ENCODE data around the gene HEYL. TPM values are rescaled to one million over a fixed set of nuclear protein-coding genes. Genes with fewer than 3 reads are reported as not detected.

The HEYL gene
- total RNA-seq, 1 donor from 2014 or later, result 1.1 TPM

DNA sequence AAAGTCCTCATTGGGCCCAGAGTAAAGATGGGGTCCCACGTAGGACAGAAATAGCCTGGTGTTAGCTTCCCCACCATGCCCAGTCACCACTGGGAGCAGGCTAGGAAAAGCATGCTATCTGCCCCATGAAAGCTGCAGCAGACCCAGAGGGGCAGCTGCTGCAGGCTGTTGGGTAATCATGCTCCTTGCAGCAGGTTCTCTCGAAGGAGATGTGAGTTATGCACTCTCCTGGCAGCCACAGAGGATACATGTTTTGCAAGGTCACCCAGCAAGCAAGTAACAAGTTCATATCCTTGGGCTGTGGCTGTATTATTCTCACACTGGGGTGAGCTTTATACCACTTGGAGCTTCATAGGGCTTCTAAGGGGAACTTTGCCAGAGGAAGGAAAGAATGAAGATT is 9.1 kb upstream of the HEYL start:
- no peak overlapping the region for H3K4me3 ChIP-seq (ENCODE audit: insufficient read depth, low read depth, low read length)
- H3K4me2 ChIP-seq (ENCODE audit: low read length), result no peak overlapping the region
- no peaks in the 10 kb centered on the region for H3K36me3 Mint-ChIP-seq (ENCODE audit: low read depth, unreplicated experiment)
- no peaks in the 10 kb centered on the region for H3K27me3 ChIP-seq (ENCODE audit: insufficient read depth, low read length)
- peaks cover 43% of the 10 kb centered on the region for H3K27me3 Mint-ChIP-seq (ENCODE audit: low read depth, unreplicated experiment)
- peaks cover 5% of the 10 kb centered on the region for H3K4me1 Mint-ChIP-seq (ENCODE audit: low read depth, unreplicated experiment)
- H3K4me1 ChIP-seq (ENCODE audit: insufficient read depth, low read length), result no peaks in the 10 kb centered on the region
- DNase-seq (ENCODE audit: low read depth) (no peak), FAIRE-seq (no peak)
- no peaks in the 10 kb centered on the region for H3K9me3 ChIP-seq (ENCODE audit: insufficient read depth, low read depth, low read length)
- H3K27ac ChIP-seq (ENCODE audit: low read depth, low read length), result no peak overlapping the region
- no peaks in the 10 kb centered on the region for H3K79me2 ChIP-seq (ENCODE audit: insufficient read depth, low read length)
- peaks cover 4% of the 10 kb centered on the region for H3K9me3 Mint-ChIP-seq (ENCODE audit: unreplicated experiment)
- no peaks in the 10 kb centered on the region for H4K20me1 ChIP-seq (ENCODE audit: insufficient read depth, low read length)
- no peak overlapping the region for H3K4me3 Mint-ChIP-seq (ENCODE audit: unreplicated experiment)
- no peaks in the 10 kb centered on the region for H3K36me3 ChIP-seq (ENCODE audit: insufficient read depth, low read length)
- no peak overlapping the region for H3K9ac ChIP-seq (ENCODE audit: low read length)
- TF ChIP-seq EZH2 (IDR thresholded peaks at IDR 0.05; ENCODE audit: insufficient read depth, low read length), result no peak
- TF ChIP-seq CTCF (IDR thresholded peaks at IDR 0.05; ENCODE audit: insufficient read depth, low read depth, low read length), result no peak
- no peak overlapping the region for H2AFZ ChIP-seq (ENCODE audit: low read depth, low read length)
- no peak overlapping the region for H3K27ac Mint-ChIP-seq (ENCODE audit: unreplicated experiment)

- Mint-ChIP-seq H3K4me3 (ENCODE audit: unreplicated experiment) (no peak overlapping the region), H3K27me3 (ENCODE audit: low read depth, unreplicated experiment) (peaks cover 36% of the 10 kb centered on the region), H3K36me3 (ENCODE audit: low read depth, unreplicated experiment) (no peaks in the 10 kb centered on the region), H3K27ac (ENCODE audit: unreplicated experiment) (peak overlapping the region; percentile 53), H3K9me3 (ENCODE audit: unreplicated experiment) (peaks cover 4% of the 10 kb centered on the region), H3K4me1 (ENCODE audit: low read depth, unreplicated experiment) (peaks cover 9% of the 10 kb centered on the region)
- DNase-seq (ENCODE audit: low read depth) (no peak), FAIRE-seq (no peak)
- no peak overlapping the region for H3K27ac ChIP-seq (ENCODE audit: low read depth, low read length)
- no peak overlapping the region for H3K4me3 ChIP-seq (ENCODE audit: insufficient read depth, low read depth, low read length)
- H3K4me1 ChIP-seq (ENCODE audit: insufficient read depth, low read length), result peaks cover 5% of the 10 kb centered on the region
- H3K9me3 ChIP-seq (ENCODE audit: insufficient read depth, low read depth, low read length), result no peaks in the 10 kb centered on the region
- H3K4me2 ChIP-seq (ENCODE audit: low read length), result no peak overlapping the region
- H3K36me3 ChIP-seq (ENCODE audit: insufficient read depth, low read length), result no peaks in the 10 kb centered on the region
- H4K20me1 ChIP-seq (ENCODE audit: insufficient read depth, low read length), result no peaks in the 10 kb centered on the region
- TF ChIP-seq CTCF (IDR thresholded peaks at IDR 0.05; ENCODE audit: insufficient read depth, low read depth, low read length) (no peak), EZH2 (IDR thresholded peaks at IDR 0.05; ENCODE audit: insufficient read depth, low read length) (no peak)
- no peak overlapping the region for H3K9ac ChIP-seq (ENCODE audit: low read length)
- H3K27me3 ChIP-seq (ENCODE audit: insufficient read depth, low read length), result no peaks in the 10 kb centered on the region
- H3K79me2 ChIP-seq (ENCODE audit: insufficient read depth, low read length), result no peaks in the 10 kb centered on the region
- no peak overlapping the region for H2AFZ ChIP-seq (ENCODE audit: low read depth, low read length)
Observed at GRCh38 chr1:39647247-39647646, 7.8 kb upstream of the HEYL start.

DNA sequence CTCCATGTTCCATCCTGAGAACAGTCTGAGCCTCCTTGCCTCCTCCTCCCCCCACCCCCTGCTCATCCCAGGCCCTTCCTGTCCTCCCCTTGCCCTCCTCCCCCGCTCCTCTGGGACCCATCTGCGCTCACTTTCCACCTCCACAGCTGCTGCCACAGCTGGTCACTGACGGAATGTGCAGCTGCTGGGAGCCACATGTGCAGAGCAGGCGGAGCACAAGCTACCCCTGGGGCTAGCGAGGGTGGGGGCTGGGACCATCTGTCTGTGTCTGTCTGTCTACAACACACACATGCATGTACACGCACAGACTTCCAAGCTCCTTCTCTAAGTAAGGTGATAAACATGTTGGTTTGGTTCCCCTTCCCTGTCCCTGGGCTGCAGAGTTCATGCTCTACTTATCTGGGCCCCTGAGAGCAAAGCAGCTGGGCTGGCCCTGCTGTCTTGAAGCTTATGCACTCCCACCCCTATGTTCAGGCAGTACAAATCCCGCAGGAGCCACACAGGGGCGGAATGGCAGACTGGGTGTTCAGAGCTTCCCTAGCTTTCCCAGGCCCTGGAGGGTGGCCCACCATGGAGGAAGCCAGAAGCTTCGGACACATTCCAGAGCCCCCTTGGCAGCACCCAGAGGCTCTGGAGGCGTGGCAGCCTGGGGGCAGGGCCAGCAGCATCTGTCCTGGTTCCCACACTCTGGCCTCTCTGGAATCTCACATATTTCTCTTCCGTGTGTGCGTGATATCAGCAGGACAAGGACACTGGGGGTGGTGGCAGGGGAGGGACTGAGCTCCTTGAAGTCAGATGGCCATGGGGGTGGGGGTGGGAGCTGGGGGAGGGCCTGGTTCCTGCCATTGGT is 7.0 kb upstream of the HEYL start:
- H3K4me3 Mint-ChIP-seq (ENCODE audit: unreplicated experiment), result no peak overlapping the region
- TF ChIP-seq CTCF (IDR thresholded peaks at IDR 0.05; ENCODE audit: insufficient read depth, low read depth, low read length) (no peak), EZH2 (IDR thresholded peaks at IDR 0.05; ENCODE audit: insufficient read depth, low read length) (no peak)
- no peak overlapping the region for H3K4me2 ChIP-seq (ENCODE audit: low read length)
- H3K9me3 Mint-ChIP-seq (ENCODE audit: unreplicated experiment), result peaks cover 4% of the 10 kb centered on the region
- H3K36me3 Mint-ChIP-seq (ENCODE audit: low read depth, unreplicated experiment), result no peaks in the 10 kb centered on the region
- FAIRE-seq (no peak), DNase-seq (ENCODE audit: low read depth) (no peak)
- H3K27ac Mint-ChIP-seq (ENCODE audit: unreplicated experiment), result no peak overlapping the region
- no peaks in the 10 kb centered on the region for H3K9me3 ChIP-seq (ENCODE audit: insufficient read depth, low read depth, low read length)
- no peaks in the 10 kb centered on the region for H3K36me3 ChIP-seq (ENCODE audit: insufficient read depth, low read length)
- no peaks in the 10 kb centered on the region for H3K27me3 ChIP-seq (ENCODE audit: insufficient read depth, low read length)
- H3K9ac ChIP-seq (ENCODE audit: low read length), result no peak overlapping the region
- H2AFZ ChIP-seq (ENCODE audit: low read depth, low read length), result peak overlapping the region; percentile 5
- no peak overlapping the region for H3K4me3 ChIP-seq (ENCODE audit: insufficient read depth, low read depth, low read length)
- H3K4me1 Mint-ChIP-seq (ENCODE audit: low read depth, unreplicated experiment), result peaks cover 9% of the 10 kb centered on the region
- peaks cover 35% of the 10 kb centered on the region for H3K27me3 Mint-ChIP-seq (ENCODE audit: low read depth, unreplicated experiment)
- no peaks in the 10 kb centered on the region for H3K79me2 ChIP-seq (ENCODE audit: insufficient read depth, low read length)
- no peaks in the 10 kb centered on the region for H4K20me1 ChIP-seq (ENCODE audit: insufficient read depth, low read length)
- peaks cover 5% of the 10 kb centered on the region for H3K4me1 ChIP-seq (ENCODE audit: insufficient read depth, low read length)
- H3K27ac ChIP-seq (ENCODE audit: low read depth, low read length), result no peak overlapping the region
